ENCODE results near the gene PTPN4. TPM values are rescaled to one million over a fixed set of nuclear protein-coding genes. Genes with fewer than 3 reads are reported as not detected.

PTPN4 gene
- total and polyA plus RNA-seq, 9 of the 15 experiments (the other 6 are each of a cell fraction or from before 2014, with no cell fraction given) = 5.0 to 32.8 (median 27.3) TPM

- peak; percentile 52 for FAIRE-seq
- no peak overlapping the region for H3K9ac ChIP-seq (ENCODE audit: insufficient read depth in 1 of 2, low read depth in 2 of 2, low read length in 2 of 2)
- no peak overlapping the region for H3K27ac ChIP-seq (ENCODE audit: extremely low read depth, low read depth, low read length)
- no TSS peak for BruUV-seq (replicated peaks)
- no peak overlapping the region for H2AFZ ChIP-seq (ENCODE audit: low read depth, low read length)
- H3K79me2 ChIP-seq (ENCODE audit: control insufficient read depth, insufficient read depth, low read length) = no peaks in the 10 kb centered on the region
- in situ Hi-C loops (cut with MboI) = no loop called here
- intact Hi-C loops (cut with micrococcal nuclease) = no loop called here
- H3K4me3 ChIP-seq = no peak overlapping the region
- no peaks in the 10 kb centered on the region for H3K27me3 ChIP-seq (ENCODE audit: control insufficient read depth in 2 of 2, insufficient read depth in 2 of 2, low read length in 2 of 2)
- no peak for DNase-seq (ENCODE audit: extremely low read depth in 1 of 4, low spot score in 3 of 4)
- H3K36me3 ChIP-seq (ENCODE audit: control insufficient read depth, insufficient read depth, low read length) = peaks cover 35% of the 10 kb centered on the region; the same call in 2 of the 3 replicates
- H3K4me2 ChIP-seq (ENCODE audit: insufficient read depth, low read length) = no peak overlapping the region
- no peak for ATAC-seq
- H3K9me1 ChIP-seq (ENCODE audit: control insufficient read depth, insufficient read depth, low read length) = no peaks in the 10 kb centered on the region
- no peaks in the 10 kb centered on the region for H3K4me1 ChIP-seq (replicated peaks in 1 of 2; ENCODE audit: control insufficient read depth in 2 of 2, insufficient read depth in 2 of 2, low read length in 2 of 2)
- peaks cover 2% of the 10 kb centered on the region; the same call in 1 of the 2 replicates for H3K9me3 ChIP-seq (replicated peaks; ENCODE audit: control insufficient read depth, insufficient read depth, low read depth, low read length)
- CTCF ChIA-PET (ENCODE audit: low intra/inter-chr PET ratio) = no interaction called here
- POLR2A ChIA-PET = interaction anchor here (1.3 kb wide), 1 partner anchor 20 kb away, joined by 4 read pairs; no protein-coding TSS in a partner anchor
- H4K20me1 ChIP-seq (replicated peaks; ENCODE audit: control insufficient read depth, insufficient read depth, low read length) = no peaks in the 10 kb centered on the region
- TF ChIP-seq IRF9 (tag; IDR thresholded peaks at IDR 0.05) (no peak), ZNF354B (CRISPR knock-in tag; IDR thresholded peaks at IDR 0.05) (no peak), ARID4B (CRISPR knock-in tag; IDR thresholded peaks at IDR 0.05) (no peak), LEF1 (IDR thresholded peaks at IDR 0.05) (no peak), ZSCAN32 (CRISPR knock-in tag; IDR thresholded peaks at IDR 0.05) (no peak), MTA3 (IDR thresholded peaks at IDR 0.05; ENCODE audit: borderline replicate concordance) (no peak), FOXA1 (IDR thresholded peaks at IDR 0.05; ENCODE audit: borderline replicate concordance) (no peak), RBM25 (IDR thresholded peaks at IDR 0.05; ENCODE audit: low read depth, low read length, severe bottlenecking) (no peak), OTX1 (CRISPR knock-in tag; IDR thresholded peaks at IDR 0.05) (no peak), ATF1 (CRISPR knock-in tag; IDR thresholded peaks at IDR 0.05) (no peak), ATF1 (tag; IDR thresholded peaks at IDR 0.05) (no peak), ZNF133 (CRISPR knock-in tag; IDR thresholded peaks at IDR 0.05) (no peak), XRCC4 (IDR thresholded peaks at IDR 0.05; ENCODE audit: extremely low read depth, insufficient read depth, insufficient read length) (no peak), ZNF75A (CRISPR knock-in tag; IDR thresholded peaks at IDR 0.05) (no peak), MXI1 (IDR thresholded peaks at IDR 0.05; ENCODE audit: low read depth, low read length) (no peak), ZNF316 (IDR thresholded peaks at IDR 0.05) (peak; percentile 87), ZNF184 (CRISPR knock-in tag; IDR thresholded peaks at IDR 0.05) (no peak), KHSRP (IDR thresholded peaks at IDR 0.05) (no peak)
Measured at GRCh38 chr2:119958670-119959268, 199.0 kb downstream of the PTPN4 start.

Data from K562 (cell line).